ENCODE measurements around the gene RNF152. TPM values are rescaled to one million over a fixed set of nuclear protein-coding genes. Genes with fewer than 3 reads are reported as not detected.

The RNF152 gene, protein sequence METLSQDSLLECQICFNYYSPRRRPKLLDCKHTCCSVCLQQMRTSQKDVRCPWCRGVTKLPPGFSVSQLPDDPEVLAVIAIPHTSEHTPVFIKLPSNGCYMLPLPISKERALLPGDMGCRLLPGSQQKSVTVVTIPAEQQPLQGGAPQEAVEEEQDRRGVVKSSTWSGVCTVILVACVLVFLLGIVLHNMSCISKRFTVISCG
- total RNA-seq (2016; rRNA removed; fragmentation: Illumina TruSeq; extraction: Trizol) (not detected in 2 replicates), polyA plus RNA-seq (2011; rRNA removed) (0.04 and 0.08 TPM in 2 replicates), polyA minus RNA-seq (2011; rRNA and poly(A)+ RNA removed; ENCODE audit: low replicate concordance) (0.82 TPM in 1 of 2 replicates, not detected in the other), Bru-seq, nascent RNA (percentile 10 among the genes with signal in this experiment), BruChase-seq, experiment 1, labeled RNA remaining after a 6-hour chase (percentile 18 among the genes with signal in this experiment), BruChase-seq, experiment 2, labeled RNA remaining after a 2-hour chase (percentile 13 among the genes with signal in this experiment)
- total RNA-seq (2016; cell fraction: cytosol; rRNA removed; fragmentation: Illumina TruSeq; extraction: Trizol; ENCODE audit: low read depth) = not detected in 2 replicates
- total RNA-seq (2016; cell fraction: insoluble cytoplasmic fraction; rRNA removed; fragmentation: Illumina TruSeq; extraction: Trizol) = not detected in 2 replicates
- not detected in 2 replicates for total RNA-seq (2016; cell fraction: membrane; rRNA removed; fragmentation: Illumina TruSeq; extraction: Trizol)
- not detected in 2 replicates for total RNA-seq (2016; cell fraction: nucleus; rRNA removed; fragmentation: Illumina TruSeq; extraction: Trizol)
- 0.07 and 0.08 TPM in 2 replicates for polyA plus RNA-seq (2011; cell fraction: cytosol; rRNA removed)
- not detected in 2 replicates for polyA plus RNA-seq (2011; cell fraction: nucleus; rRNA removed)
- not detected in 2 replicates for polyA plus RNA-seq (2012)
- not detected in 2 replicates for polyA plus RNA-seq (2016; cell fraction: cytosol; fragmentation: Illumina TruSeq; extraction: Trizol; ENCODE audit: low read depth)
- polyA plus RNA-seq (2016; cell fraction: insoluble cytoplasmic fraction; fragmentation: Illumina TruSeq; extraction: Trizol; ENCODE audit: low read depth) = not detected in 2 replicates
- not detected in 2 replicates for polyA plus RNA-seq (2016; cell fraction: membrane; fragmentation: Illumina TruSeq; extraction: Trizol; ENCODE audit: low read depth)
- polyA plus RNA-seq (2016; cell fraction: nucleus; fragmentation: Illumina TruSeq; extraction: Trizol; ENCODE audit: insufficient read depth, low read depth) = not detected in 2 replicates
- polyA minus RNA-seq (2011; cell fraction: cytosol; rRNA and poly(A)+ RNA removed) = not detected in 2 replicates
- 0.62 and 0.64 TPM in 2 replicates for polyA minus RNA-seq (2011; cell fraction: nucleus; rRNA and poly(A)+ RNA removed)
- long read RNA-seq, experiment 1 = 0 reads
- long read RNA-seq, experiment 2 = 0 reads

DNA sequence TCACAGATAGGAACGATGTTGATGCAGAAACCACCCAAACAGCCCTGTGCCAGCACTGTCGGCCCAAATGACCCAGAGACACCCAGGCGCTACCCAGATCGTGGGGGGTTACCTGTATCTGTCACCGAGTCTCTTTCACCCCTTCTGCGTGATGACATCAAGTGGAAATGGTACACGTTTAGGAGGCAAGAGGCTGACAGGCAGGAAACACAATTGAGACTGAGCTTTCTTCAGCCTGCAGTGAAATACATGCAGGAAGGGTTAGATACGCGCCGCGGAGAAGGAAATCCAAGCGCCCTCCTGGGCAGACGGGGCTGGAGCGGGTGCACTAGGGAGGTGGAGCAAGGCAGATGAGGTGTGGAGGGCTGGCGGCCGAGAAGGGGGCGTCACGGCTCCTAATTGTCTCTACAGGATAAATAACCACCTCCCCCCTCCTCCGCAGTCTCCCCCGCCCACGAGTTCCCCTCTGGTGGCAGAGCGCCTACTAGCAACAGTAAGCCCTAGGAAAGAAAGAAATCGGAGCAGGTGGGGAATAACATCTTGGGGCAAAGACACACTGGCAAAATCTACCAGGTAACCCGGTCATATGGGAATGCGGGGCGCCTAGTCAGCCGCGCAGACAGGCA lies at the start of gene RNF152:
Gene RNF152 (minus strand): TSS at position 325 of the 626 bp plus-strand sequence. CDS start 76,544 bp downstream, outside the sequence.
- Histone ChIP-seq H3K9ac (ENCODE audit: insufficient read depth, low read depth, low read length) (no peak within 1 kb of the TSS), H3K4me1 (ENCODE audit: insufficient read depth, low read length) (no peaks in the 10 kb centered on the region), H3K79me2 (ENCODE audit: insufficient read depth, low read length) (no peaks in the 10 kb centered on the region), H3K4me3 (replicated peaks in 1 of 3; ENCODE audit: insufficient read depth in 1 of 3, low read depth in 2 of 3, low read length in 3 of 3) (peak within 1 kb of the TSS; percentile 49 to 63 (median 58); a peak in 4 of 6 replicates), H3K4me2 (ENCODE audit: low read depth, low read length) (peak within 1 kb of the TSS; percentile 65), H4K20me1 (ENCODE audit: insufficient read depth, low read length) (no peaks in the 10 kb centered on the region), H3K36me3 (replicated peaks in 1 of 2; ENCODE audit: control insufficient read depth in 1 of 2, insufficient read depth in 2 of 2, low read length in 2 of 2) (no peaks in the 10 kb centered on the region), H3K27me3 (ENCODE audit: control insufficient read depth in 1 of 2, insufficient read depth in 2 of 2, low read length in 2 of 2) (peaks cover 6 to 38% of the 10 kb centered on the region in 2 experiments), H2AFZ (ENCODE audit: low read length) (no peak within 1 kb of the TSS), H3K9me3 (ENCODE audit: low read length) (no peaks in the 10 kb centered on the region), H3K27ac (ENCODE audit: extremely low read length, insufficient read depth, low read length) (no peak within 1 kb of the TSS)
- TF ChIP-seq MTF2 (CRISPR knock-in tag; IDR thresholded peaks at IDR 0.05; ENCODE audit: borderline replicate concordance) = peak; percentile 28; the same call in 1 of the 2 replicates
- TF ChIP-seq SP2 (CRISPR knock-in tag; IDR thresholded peaks at IDR 0.05) = no peak
- TF ChIP-seq EZH2 (conservative IDR thresholded peaks at IDR 0.05; ENCODE audit: low read depth, low read length) = peak; percentile 80; the same call in 1 of the 2 replicates
- FAIRE-seq = no peak
- ATAC-seq = peak; percentile 9; the same call in 2 of the 3 replicates
- DNase-seq (ENCODE audit: low spot score) = no peak
- no TSS peak for BruUV-seq (replicated peaks)
- intact Hi-C loops (cut with micrococcal nuclease; ENCODE audit: unreplicated experiment) = no loop called here
- 30% methylated on average over 27 of the region's 28 CpGs for WGBS (ENCODE audit: low lambda C conversion rate)
- POLR2A ChIA-PET = no interaction called here
- in situ Hi-C loops (cut with HindIII; ENCODE audit: extremely low pct_ligation_motif_present, low pct_unique_long_range_greater_than_20kb) = no loop called here
- CTCF ChIA-PET (ENCODE audit: low intra/inter-chr PET ratio, low total read pairs) = interaction anchor here (0.7 kb wide), 1 partner anchor 257 kb away, joined by 3 read pairs; no protein-coding TSS in a partner anchor
